GM19372 (cell line): ENCODE measurements around the gene IL27RA.

Experiments used
- ATAC-seq: cut with Tn5 transposase; IDR thresholded peaks from one replicate; pipeline ENCODE4 v1.9.1; 2021; ENCODE audit warnings: mild to moderate bottlenecking, low read depth, moderate library complexity; ENCODE audit not compliant: unreplicated experiment

Gene IL27RA

GRCh38 chr19:14081797-14082674 lies 50.5 kb downstream of the IL27RA start:
- no peak for ATAC-seq

- no peak for ATAC-seq
Observed at GRCh38 chr19:14082675-14082960, 51.1 kb downstream of the IL27RA start.

DNA sequence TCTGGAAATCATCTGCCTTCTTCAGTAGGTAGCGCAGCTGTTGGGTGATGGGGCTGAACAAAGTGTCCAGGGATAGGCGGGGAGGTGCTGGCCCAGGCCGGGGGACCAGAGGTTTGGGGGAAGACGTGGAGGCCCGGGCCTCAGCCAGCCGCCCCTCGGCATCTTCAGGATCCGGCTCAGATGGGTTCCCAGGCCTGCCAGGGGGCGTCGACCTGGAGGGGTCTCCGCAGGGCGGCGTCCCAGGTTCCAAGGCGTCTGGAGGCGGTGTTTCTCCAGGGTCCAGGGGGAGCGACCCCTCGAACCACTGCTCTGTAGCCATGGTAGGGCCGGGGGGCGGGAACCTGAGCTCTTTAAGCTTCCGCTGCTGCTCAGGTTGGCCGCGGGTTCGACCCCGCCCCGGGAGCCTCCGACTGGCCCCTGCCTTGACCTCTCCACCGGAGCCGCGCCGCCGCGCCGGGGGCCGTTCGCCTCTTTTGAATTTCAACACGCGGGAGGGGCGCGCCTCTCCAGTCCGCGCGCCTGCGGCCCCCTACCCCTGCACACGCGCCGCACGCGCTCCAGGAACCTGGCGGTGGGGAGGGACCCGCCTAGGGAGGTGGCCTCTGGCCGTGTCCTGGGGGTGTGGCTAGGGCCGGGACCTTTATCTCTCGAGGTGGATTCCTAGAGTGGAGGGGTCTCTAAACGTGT lies 53.9 kb downstream of the IL27RA start, which contains the start of gene C19orf67:
Gene C19orf67, minus strand, starts transcription at position 475 of the 687 bp plus-strand sequence. Its CDS starts 156 bp downstream, at position 319.
- ATAC-seq: no peak

DNA sequence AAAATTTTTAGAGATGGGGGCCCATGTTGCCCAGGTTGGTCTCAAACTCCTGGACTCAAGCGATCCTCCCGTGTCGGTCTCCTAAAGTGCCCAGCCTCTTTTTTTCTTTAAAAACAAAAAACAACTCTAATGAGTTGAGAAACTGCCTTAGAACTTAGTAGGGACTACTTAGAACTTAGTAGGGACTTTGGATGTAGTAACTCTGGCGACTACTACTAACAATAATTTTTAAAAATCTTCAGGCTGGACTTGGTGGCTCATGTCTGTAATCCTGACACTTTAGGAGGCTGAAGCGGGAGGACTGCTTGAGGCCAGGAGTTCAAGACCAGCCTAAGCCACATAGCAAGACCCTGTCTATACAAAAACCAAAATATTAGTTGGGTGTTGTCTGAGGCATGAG lies 54.5 kb downstream of the IL27RA start:
- ATAC-seq: no peak

- no peak for ATAC-seq
Observed at GRCh38 chr19:14088634-14089411, 57.3 kb downstream of the IL27RA start.

DNA sequence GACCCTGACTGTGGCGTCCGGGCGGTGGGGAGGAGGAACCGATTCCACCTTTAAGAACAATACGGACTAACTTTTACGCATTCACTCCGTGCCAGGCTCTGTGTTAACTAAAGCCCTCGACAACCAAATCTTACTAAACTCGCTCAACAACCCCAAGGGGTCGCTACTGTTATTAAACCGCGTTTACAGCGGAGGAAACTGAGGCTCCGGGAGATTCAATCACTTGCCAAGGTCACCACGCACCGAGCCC lies 57.8 kb downstream of the IL27RA start:
- ATAC-seq: no peak

DNA sequence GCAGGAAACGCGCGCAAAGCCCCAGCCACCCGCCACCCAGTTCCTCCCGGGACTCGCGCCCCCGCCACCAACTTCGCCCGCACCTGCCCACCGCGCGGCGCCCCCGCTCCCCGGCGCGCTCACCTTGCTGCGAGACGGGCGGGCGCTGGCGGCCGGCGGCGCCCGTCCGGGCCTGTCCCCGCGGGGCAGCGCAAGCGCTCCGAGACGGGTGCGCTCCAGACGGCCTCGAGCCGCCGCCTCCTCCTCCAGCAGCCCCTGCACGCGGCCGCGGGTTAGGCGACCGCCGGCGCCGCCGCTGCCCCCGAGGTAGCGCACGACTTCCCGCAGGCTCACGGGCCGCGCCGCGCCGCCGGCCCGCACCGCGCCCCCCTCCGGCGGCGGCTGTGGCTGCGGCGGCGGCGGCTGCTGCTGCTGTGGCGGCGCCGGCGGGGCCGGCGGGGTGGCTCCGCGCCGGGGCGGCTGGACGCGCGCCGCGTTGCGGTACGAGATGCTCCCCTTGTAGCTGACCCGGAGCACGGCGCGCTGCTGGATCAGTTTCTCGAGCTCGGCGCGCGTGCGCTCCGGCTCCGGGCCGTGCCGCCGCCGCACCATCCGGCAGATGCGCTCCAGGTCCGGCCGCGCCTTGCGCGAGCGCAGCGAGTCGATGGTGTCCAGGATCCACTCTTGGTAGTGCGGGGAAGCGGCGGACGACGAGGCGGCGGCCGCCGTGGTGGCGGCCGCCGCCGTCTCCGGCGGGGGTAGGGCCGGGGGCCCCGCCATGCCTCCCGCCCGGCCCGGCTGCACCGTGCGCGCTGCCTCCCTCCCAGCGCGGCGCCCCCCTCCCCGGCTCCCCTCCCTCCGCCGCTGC lies 58.3 kb downstream of the IL27RA start:
- ATAC-seq: peak; percentile 26

DNA sequence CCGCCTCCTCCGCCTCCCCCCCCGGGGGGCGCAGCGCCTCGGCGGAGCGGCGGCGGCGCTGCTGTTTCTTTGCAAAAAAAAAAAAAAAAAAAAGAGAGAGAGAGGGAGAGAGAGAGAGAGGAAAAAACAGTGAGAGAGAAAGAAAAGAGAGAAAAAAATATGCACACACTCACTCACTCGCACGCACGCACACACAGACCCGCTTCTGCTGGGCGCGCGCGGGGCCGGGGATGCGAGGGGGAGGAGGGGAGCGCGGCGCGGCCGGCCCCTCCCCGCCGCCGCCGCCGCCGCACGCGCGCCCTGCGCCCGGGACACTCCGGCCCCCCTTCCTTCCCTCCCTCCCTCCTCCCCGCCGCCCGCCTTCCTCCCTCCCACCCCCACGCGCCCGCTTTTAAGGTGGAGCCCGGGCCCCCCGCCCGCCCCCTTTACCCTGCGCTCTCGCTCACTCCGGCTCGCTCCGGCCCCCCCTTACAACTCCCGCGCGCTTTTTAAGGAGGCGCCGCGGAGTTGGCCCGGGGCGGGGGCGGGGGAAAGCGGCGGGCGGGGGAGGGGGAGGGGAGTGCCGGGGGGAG lies 59.0 kb downstream of the IL27RA start, which contains the start of gene SAMD1:
Gene SAMD1, minus strand, starts transcription at position 243 of the 572 bp plus-strand sequence.
- ATAC-seq: peak; percentile 45

DNA sequence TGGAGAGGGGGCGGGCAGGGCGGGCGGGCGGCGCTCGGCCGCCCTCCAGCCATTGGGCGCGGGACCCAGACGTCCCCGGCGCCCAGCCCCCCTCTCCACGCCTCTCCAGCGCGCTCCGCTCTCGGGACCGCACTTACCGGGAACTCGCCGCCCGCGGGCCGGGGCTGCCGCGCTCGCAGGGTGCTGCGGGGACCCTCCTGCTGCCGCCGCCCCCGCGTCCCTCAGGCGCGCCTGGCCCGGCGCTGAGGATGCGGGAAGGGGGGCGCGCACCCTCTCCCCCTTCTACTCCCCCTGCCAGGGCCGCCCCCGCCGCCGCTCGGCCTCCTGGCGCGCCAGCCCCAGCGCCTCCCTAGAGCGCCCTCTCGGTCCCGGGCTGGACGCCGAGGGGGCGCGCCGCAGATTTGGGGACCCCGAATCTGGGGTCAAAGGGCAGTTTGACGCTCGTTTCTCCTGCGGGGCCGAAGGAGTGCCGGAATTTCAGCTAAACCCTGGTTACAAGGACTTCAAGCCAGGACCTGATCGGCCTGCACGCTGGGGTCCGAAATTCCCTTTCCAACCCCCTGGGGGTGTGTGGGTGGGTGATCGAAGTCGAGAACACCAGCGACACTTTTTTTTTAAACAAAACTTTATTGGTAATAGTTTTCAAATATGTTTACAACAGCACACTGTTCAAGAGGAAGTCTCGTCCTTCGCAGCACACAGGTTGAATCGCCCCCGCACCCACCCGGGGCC lies 59.7 kb downstream of the IL27RA start:
- peak; percentile 53 for ATAC-seq

DNA sequence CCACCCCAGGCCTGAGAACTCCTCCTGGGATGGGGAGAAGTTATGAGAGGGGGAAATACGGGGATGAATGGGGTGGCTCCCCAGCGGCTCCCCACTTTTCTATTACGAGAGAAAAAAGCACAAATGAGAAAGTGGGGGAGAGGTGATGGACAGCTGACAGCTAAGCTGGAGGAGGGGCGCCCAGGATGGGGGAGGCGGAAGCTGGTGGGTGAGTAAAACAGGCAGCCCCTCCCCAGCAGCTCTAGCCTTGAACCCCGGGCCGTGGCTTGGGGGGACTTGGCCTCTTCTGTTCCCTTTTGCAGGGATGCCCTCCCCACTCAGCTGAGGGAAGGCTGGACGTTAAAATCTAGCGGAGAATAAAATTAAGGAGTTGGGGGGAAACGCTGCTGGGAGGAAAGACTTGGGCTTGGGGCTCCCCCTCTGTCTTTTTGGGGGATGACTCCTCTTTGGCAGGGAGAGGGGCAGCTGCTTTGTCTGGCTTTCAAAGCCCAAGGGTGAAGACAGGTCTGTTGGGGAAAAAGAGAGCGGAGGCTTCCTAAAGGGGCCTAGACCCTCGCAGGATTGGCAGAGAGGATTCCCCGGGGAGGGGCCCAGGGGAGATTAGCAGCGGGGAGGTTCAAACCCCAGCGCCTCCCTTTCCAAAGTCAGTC lies 60.4 kb downstream of the IL27RA start:
- no peak for ATAC-seq

DNA sequence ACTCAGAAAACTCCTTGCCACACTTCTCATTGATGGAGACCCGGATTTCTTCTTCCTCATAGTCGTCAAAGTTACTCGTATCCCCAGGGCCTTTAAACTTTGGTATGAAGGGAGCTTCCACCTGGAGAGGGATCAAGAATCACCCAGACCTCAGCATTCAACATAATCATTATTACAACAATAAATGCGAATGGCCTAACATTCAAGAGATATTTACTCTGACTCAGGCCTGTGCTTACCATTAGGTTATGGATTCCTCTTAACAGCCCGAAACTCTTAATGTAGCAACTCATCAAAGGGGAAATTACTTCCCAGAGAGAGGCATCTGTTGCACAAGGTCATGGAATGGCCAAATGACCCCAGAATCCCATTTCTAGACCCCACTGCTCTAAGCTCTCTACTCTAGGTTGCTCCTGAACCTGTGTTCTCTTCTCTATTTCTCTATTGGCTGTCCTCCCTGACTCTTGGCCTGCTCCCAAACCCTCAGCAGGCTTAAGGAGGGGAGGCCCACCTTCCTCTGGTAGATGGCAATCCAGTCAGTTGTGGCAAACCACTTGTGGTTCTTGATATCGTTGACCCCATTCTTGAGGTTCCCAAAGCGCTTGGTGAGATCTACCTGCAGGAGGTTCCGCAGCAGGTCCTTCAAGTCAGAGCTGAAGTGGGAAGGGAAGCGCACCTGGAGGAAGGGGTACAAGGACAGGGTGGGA lies 61.7 kb downstream of the IL27RA start:
- no peak for ATAC-seq

GRCh38 chr19:14094854-14095253 lies 63.3 kb downstream of the IL27RA start:
- no peak for ATAC-seq

DNA sequence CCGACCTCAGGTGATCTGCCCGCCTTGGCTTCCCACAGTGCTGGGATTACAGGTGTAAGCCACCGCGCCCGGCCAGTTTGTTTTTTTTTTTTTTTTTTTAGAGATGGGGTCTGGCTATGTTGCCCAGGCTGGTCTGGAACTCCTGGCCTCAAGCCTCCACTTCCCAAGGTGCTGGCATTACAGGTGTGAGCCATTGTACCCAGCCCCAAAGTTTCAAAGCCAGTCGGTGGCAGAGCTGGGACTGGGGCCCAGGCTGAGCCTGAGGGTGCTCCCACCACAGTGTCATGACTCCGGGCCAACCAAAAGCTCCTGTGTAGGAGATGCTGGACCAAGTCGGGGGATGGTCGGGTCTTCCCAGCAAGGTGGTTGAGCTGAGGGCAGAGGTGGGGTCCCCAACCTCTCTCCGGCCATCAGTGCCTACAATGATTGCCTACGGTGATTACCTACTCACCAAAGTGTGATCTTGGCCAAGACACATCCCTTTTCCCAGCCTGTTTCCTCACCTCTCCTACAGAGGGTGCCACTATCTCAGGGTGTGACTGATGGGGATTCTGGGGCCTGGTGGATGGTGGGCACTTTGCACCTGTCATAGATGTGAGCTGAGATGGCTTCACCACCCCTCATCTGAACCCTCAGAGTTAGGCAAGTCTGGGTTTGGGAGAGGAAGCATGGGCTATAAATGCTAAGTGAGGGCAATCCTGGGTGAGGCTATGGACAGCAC lies 64.9 kb downstream of the IL27RA start:
- ATAC-seq: no peak

DNA sequence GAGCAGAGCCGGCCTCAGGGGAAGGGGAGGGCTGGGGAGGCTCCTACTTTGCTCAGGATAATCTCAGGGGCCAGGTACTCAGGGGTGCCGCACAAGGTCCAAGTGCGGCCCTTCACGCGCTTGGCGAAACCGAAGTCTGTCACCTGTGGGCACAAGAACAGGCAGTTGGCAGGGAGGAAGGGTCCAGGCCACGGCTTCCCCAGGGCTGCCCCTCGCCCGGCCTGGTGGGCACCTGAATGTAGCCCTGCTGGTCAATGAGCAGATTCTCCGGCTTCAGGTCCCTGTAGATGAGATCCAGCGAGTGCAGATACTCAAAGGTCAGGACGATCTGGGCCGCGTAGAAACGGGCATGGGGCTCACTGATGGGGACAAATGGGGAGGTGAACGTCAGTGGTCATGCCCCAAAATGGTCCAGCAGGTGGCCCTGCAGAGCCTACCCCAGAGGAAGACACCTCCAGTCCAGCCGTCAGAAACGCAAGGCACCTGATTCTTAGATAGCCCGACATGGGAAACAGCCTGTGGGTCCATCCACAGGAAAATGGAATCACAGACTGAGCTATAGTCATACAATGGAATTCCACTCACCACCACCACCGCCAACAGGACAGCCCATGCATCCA lies 66.1 kb downstream of the IL27RA start:
- no peak for ATAC-seq

DNA sequence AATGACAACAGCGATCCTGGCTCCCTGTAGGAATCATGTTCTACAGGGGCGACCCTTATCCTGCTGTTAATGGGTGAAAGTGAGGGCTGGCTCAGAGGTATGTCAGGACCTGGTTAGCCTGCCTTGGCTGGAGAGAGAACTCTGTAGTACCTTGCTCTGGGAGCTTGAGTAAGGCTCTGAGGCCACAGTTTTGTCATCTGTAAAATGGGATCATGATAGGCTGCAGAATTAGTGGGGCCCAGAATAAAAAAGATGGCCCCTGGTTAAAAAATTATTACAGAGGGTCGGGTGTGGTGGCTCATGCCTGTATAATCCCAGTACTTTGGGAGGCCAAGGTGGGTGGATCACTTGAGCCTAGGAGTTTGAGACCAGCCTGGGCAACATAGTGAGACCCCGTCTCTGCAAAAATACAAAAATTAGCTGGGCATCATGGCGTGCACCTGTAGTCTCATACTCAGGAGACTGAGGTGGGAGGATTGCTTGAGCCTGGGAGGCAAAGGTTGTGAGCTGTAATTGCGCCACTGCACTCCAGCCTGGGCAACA lies 69.5 kb downstream of the IL27RA start:
- ATAC-seq: no peak

DNA sequence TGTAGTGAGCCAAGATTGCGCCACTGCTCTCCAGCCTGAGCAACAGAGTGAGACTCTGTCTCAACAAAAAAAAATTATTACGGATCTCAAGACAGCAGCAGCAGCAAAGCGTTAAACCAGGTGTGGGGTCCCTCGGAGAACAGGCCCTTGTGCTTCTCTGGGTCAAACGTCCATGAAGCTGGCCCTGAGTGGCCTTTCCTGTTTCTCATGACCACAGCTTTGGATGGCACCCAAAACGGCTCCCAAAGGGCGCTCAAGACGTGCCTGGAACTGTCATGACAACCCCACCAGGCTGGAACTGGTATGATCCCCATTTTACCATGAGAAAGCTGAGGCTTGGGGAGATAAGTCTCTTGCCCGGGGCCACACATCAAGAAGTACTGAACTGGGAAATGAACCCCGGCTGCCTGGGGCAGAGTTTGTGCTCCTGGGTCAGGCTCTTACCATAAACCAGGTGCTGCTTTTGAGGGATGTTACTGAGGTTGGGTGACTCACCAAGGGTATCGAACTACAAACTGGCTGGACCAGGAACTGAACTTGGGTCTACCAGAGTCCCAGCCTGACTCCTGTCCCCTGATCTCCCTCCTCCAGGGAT lies 70.6 kb downstream of the IL27RA start:
- ATAC-seq: no peak

DNA sequence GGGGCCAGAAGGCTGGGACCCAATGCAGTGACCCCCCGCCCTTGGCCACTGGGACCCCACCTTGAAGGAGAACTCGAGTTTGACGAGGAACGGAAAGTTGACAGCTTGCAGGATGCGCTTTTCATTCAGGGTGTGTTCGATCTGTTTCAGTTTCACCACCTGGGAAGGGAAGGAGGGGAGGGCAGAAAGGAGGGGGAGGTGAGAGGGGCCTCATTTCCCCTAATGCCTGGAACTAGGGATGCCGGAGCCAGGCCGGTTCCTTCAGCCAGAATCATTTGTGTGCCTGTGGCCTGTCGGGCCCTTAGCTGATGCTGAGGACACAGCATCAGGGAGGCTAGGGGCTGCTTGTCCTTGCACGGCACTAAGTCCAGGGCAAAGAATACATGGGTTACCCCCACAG lies 71.2 kb downstream of the IL27RA start:
- ATAC-seq: no peak
